A673 (cell line): Measurements from ENCODE around the gene MOXD1.

Experiments used
- CTCF ChIP-seq: fragments of 300-800, 200-600 bp; sonication (generic); conservative IDR thresholded peaks from 2 replicates; pipeline ENCODE4 v1.5.1; 2017; ENCODE audit warnings: low read depth, mild to moderate bottlenecking, antibody characterized with exemption, low read length, moderate library complexity, mixed read lengths
- EZH2 ChIP-seq: fragments of 200-600 bp; sonication (generic); IDR thresholded peaks from 2 replicates; pipeline ENCODE4 v1.6.1; 2017; ENCODE audit warnings: borderline replicate concordance, low read depth, mild to moderate bottlenecking, mixed read lengths, antibody characterized with exemption, low read length; ENCODE audit not compliant: poor library complexity, severe bottlenecking

- TF ChIP-seq CTCF (no peak), EZH2 (no peak)
Measured at GRCh38 chr6:132391391-132392269, 9.6 kb downstream of the MOXD1 start.
